Hematopoietic multipotent progenitor cell treated with erythropoietin and hydrocortisone succinate and interleukin-3 and kit ligand, for 17 days (in vitro differentiated cells): ENCODE measurements around the gene CCDC70.

Source experiments
- DNase-seq: peaks from one replicate; pipeline ENCODE4 v3.0.0-alpha.2; 2015; ENCODE audit warnings: low spot score

CCDC70 gene

DNA sequence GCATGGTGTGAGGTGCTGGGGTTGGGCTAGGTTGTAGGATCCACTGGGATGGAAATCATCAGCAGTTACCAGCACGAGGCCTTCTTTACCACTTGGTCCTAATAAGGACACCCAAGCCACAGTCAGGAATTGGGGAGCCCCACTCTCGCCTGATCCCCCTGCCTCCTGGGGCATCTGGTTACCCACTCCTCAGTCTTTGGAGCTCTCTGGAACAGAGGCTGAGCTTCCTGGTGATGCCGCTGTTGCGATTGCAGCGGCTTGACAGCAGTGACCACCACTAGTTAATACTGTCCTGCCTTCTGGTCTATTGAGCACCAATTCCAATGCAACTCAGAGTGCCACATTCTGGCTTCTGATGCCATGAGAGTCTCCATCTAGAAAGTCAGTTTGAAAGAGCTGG is 30.2 kb upstream of the CCDC70 start:
- no peak for DNase-seq

DNA sequence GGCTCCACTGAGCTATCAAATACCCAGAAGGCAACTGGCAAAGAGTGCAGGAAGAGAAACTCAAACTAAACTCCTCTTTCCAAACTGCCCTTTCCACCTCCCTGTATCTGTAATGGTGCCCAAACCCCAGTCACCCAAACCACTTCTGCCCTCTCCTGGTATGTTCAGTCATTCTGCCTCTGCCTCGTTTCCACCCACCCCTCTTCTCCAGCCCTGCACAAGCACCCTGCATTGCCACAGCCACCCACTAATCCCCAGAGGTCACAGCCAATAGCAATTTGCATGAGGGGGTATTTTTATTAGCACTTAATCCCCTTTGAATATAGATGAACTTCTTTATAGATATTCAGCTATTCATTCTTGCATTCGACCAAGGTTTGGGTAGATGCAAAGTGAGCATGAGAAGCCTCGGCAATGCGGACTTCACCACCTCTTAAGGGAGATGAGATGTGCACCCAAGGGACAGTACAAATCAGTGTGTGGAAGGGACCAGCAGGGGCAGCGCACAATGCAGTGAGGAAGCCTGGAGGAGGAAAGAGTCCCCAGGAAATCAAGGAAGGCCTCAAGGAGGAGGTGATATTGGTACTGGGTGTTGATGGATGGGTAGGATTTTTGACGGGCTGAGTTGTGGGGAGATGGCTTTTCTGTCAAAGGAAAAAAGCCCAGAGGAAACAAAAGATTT is 29.2 kb upstream of the CCDC70 start:
- DNase-seq: peak; percentile 12

DNA sequence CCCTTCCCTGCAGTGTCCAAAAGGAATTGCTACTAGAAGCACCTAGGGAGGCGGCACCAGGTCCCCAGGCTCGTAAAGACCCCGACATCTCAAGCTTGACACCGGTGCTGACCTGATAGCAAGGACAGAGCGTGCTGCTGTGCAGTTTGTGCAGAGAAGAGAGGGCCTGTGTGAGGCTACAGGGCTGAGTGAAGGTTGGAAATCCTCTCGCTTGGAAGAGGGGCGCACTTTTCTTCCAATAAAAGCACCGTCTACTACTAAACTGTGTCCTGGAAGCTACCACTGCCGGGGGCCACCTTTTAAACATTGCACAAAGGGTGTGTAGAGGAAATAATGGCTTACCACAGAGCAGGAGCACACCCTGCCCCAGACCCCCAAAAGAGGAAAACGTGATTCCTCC is 27.8 kb upstream of the CCDC70 start:
- DNase-seq: no peak

DNA sequence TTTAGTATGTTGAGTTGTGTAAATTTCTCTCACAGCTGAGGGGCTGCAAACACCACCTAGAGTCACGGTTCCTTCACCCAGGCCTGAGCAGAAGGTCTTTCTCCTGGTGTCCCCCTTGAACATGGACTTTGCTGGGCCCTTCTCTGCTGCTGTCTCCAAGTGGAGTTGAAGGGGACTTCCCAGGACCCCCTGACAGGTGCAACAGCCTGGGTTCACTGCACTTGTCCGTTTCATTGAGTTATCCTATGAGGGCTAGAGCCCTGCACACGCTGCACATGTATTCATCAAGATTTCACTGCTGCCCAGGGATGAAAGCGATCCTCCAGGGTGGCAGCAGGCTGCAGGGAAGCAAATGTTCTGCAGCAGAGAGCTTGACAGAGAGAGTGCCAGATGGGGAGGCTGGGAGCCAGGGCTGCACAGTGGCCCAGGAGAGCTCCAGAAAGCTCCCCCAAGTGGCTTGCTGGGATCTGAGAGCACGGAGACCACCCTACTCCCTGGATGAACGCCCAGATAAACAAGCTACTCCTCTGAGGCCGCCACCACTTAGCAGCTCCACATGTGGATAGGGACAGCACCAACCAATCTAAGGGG is 27.1 kb upstream of the CCDC70 start:
- DNase-seq: no peak

DNA sequence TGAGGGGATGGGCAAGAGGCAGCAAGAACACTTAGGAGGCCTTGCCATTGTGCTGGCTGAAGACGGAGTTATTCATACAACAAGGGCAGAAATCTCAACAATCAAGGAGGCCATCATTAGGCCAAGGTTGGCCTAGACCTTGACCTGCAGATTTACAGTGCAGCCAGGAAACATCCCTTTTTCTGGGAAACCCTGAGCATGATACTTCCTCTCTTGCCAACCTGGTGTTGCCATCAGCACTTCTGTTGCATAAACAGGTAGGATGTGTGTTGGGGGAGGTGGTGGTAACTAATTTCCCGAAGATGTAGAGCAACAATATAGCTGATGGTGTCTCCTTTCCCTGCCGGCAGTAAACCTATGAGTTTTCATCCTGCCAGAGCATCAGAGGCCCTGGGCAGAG is 24.8 kb upstream of the CCDC70 start:
- no peak for DNase-seq

DNA sequence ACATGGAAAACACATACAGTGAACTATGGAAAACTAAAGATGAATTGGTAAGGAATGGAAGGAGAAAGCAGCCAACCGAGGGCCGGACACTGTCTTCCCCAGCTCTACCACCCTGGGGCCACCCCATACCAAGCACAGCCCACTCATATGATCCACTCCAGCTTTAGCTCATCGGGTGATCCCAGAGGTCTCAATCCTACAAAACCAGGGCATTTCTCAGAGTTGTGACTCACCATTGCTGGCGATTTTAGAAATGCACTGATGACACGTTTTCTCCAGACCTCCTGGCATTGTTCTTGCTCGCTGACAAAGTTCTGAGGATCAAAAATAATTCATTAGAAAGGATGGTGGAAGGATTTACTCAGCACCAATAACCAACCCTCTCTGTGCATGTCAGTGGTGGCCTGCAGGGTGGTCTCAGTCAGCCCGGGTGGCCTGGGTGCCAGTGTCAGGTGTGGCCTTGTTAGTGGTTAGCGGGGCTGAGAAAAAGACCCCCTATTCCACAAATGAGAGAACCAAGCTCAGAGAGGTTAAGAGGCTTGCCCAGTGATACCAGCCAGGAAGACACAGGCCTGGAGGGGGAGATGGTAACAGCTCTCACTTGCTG is 23.4 kb upstream of the CCDC70 start:
- DNase-seq: no peak

DNA sequence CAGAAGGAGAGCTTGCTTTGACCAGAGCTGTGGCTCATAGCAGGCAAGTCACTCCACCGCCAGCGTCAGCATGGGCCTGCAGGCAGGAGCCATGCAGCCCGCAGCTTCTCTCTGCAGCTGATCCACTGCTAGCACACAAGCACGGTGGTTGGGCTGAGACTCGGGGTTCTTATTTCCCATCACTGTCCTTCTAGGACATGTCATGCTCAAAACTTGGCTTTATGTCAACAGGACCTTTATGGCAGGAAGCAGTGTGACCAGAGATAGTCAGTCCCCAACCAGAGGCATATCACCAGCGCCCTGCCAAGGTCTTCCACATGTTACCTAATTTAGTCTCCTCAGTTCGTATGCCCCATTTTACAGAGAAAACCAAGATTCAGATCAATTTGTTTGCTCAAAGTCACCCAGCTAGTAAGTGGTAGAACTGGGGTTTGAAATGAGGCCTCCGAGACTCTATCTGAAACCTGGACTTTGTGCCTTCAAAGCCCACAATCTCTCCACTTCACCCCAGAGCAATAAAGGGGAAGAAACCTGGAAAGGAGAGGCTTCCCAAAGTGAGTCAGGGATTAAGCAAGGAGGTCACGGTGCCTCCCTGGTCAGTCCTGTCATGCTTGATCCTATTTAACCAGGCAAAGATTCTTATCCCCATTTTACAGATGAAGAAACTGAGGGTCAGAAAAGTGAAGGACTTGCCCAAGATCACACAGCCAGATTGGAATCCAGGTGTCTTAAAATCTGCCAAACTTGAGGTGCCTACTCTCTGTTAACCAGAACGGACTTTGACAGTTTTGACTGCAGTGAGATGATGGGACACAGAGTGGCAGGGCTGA is 21.8 kb upstream of the CCDC70 start:
- no peak for DNase-seq

DNA sequence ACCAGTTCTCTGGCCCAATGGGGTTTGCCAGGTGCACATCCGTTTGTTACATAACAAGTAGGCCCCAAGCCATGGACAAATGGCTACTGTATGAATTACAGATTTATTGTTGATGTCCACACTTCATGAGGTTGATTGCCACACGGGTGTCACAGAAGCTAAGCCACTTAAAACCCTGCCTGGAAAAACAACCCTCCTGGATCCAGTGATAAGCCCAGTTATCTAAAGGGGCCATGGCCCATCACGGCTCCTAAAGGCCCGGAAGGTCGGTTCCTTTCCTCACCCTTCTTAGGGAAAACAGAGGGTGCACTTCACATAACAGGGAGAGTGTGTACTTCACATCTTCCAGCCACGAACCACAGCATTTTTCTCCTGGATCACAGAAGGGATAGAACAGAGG is 20.9 kb upstream of the CCDC70 start:
- no peak for DNase-seq

DNA sequence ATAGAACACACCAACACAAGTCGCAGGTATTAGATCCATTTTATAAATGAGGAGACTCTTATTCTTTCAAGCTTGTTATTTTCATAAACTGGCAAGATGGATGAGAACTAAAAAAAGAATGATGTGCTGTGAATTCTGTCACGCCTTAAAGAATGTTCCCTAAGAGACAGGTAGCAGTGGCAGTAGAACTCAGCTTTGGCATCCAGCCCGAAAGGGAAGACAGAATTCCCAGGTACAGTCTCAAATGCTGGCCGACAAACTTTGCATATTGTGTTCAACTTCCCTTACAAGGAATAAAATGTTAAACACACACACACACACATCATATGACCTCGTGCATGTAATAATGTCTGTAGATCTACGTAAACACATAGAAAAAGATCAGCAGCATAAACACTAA is 20.0 kb upstream of the CCDC70 start:
- DNase-seq: no peak

DNA sequence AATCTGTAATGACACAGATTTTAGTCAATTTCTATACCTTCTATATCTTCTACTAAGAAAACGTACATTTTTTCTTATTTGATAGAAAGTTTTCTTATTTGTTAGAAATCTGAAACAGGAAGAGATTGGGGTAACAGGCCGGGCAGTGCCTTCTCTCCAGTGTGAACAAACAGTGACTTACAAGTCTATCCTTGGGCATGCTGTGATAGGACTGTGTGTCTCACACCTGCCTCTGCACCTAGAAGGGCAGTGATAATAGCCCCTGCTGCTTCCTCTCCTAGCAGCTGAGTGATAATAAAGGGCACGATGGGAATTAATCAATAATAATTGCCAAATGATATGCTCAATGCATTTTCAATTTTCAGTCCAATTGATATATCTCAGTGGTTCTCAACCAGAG is 18.2 kb upstream of the CCDC70 start:
- no peak for DNase-seq

DNA sequence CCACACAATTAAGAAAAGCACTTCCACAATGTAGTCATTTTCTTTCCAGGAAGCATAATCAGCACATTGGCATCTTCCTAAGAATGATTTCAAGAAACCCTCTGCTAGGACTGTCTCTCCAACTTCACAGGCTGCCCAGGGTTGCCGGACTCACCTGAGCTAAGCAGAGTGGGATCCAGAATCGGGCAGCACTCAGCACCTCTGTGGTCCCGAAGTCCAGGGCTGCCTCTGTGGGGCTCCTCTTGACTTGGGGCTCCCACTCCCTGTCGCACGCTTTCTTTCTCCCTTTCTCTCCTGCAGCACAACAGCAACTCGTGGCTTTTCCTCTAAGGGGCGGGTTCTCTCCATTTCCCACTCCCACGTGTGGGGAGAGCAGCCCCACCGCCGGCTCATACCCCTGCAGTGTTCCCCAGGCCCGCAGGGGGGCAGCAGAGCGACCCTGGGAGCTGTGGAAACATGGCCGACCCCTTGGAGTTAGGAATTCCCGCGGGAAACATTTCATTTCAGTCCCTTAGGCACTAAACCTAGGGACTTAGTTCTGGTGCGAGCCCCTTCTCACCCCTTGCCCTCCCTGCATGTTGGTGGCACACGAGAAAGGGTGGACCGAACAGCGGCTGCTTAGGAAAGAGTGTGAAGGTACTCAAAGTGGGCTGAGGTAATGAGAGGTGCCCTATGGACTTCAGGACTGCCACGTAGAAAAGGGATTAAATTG is 16.8 kb upstream of the CCDC70 start, which contains the start of gene TMEM272:
TSS of gene TMEM272 (minus strand) at position 316 of the 712 bp plus-strand sequence. CDS start 6,647 bp downstream, outside the sequence.
- peak; percentile 33 for DNase-seq

DNA sequence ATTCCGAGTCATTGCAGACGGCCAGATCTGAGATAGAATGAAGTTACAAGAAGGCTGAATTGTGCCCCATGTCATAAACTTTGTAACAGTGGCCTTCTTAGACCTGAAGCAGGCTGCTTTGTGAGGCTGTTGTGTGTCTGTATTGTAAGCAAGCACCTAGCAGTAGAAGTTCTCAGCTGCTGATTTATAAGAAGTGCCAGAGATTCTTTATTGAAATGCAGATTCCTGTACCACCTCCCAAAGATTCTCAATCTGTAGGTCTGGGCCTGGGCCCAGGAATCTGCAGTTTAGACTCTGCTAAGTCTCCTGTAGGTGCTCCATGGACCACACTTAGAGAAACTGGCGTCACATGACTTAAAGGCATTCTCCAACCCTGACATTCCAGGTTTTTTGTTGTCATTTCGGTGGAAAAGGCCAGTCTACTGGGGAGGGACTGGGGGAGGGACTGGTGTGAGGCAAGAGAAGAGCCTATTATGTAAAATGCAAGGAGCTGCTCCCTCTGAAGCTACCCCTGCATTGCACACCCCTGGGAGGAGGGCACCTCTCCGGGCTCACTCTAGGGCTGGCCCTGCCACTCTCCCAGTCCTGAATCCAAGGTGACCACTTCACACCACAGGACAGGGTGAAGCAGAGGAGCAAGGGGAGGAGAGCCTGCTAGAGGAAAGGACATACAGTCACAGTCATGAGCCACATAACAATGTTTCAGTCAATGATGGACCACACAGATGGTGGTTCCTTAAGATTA is 16.0 kb upstream of the CCDC70 start:
- no peak for DNase-seq

DNA sequence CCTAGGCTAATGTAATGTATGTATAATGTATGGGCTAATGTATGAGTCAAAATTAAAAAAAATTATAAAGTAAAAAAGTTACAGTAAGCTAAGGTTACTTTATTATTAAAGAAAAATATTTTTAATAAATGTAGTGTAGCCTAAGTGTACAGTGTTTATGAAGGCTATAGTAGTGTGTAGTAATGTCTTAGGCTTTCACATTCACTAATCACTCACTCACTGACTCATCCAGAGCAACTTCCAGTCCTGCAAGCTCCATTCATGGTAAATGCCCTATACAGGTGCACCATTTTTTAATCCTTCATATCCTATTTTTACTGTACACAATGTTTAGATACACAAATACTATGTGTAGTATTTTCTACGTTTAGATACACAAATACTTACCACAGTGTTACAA is 15.0 kb upstream of the CCDC70 start:
- no peak for DNase-seq

DNA sequence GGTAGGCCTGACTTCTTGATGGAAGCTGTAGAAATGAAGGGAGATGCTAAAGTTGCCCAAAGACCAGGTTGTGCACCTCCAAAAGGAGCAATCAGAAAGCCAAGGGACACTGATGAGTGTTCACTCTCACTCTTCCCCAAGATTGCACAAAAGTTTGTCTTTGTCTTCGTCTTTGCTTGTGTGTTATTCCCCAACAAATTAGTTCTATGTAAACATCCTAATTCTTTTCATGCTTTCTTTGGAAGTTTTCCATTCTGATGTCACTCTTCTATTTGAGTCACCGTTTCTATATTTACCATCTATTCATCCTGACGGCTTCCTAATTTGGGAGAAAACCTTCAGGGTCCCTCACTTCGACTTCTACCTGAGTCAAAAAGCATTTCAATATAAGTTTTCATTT is 13.1 kb upstream of the CCDC70 start:
- no peak for DNase-seq

DNA sequence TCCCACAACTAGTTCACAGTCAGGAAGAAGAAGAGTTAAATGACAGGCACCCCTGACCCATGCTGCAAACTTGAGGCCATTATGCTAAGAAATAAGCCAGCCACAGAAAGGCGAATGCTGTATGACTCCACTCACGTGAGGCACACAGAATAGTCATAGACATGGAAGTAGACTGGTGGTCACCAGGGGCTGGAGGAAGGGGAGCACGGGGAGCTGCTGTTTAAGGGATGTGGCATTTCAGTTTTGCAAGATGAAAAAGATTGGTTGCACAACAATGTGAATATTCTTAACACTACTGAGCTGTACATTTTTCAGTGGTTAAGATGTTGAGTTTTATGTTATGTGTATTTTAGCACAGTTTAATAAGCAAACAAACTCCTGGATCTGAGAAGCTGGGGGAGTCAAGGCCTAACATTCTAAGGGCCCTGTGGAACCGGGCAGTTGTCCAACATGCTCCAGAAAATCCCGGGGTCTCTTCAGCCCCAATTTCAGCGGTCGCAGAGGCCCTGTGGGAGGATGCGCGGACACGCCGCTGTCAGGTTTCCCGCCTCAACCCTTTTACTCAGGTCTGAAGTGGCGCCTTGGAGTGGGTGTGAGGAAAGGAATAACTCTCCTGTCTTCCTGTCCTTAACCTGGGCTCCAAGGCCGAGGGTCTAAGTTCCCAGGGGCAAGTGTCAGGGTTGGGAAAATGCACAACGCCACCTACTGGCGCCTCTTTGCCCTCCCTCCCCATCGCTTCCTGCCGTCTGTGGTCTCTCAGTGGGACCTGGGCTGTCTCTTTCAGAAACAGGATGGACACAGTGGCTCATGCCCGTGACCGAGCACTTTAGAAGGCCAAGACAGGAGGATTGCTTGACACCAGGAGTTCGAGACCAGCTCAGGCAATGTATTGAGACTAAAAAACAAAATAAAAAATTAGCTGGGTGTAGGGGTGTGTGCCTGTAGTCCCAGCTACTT is 12.3 kb upstream of the CCDC70 start:
- DNase-seq: peak; percentile 11

DNA sequence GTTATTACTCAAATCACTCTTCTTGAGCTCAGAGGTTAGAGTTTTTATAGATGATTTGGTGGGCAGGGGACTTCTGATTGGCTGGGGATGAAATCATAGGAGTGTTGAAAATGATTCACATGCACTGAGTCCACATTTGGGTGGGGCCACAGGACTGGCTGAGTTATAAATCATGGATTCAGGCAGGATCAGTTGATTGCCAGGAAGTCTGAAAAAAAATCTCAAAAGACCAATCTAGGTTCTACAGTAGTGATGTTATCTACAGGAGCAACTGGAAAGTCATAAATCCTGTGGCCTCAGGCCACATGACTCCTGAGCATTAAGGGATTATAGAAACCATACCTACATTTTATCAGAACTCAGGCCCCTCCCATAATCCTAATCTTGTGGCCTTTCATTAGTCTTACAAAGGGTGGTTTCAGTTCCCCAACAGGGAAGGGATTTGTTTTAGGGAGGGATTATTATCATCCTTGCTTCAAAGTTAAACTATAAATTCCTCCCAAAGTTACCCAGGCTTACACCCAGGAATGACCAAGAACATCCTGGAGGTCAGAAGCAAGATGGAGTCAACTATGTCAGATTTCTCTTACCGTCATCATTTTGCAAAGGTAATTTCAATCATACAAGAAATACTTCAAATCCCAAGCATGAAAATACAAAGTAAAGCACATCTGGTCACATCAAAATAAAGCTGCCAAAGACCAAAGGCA is 5.6 kb upstream of the CCDC70 start:
- no peak for DNase-seq

DNA sequence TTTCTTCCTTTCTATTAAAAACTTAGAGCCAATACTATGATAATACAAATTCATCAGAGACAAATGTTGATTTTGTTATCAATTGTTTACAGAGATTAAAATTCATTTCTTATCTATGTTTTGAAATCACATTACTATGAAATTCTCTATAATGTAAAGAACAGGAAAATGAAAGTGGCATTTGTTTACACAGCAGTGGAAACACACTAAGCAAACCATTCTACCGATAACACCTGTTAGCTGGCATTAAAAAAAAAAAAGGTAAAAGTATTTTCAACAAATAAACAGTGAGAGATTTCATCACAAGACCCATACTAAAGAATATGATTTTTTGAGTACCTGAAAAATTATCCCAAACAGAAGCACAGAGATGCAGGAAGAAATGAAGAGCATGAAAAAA is 4.8 kb upstream of the CCDC70 start:
- DNase-seq: no peak

DNA sequence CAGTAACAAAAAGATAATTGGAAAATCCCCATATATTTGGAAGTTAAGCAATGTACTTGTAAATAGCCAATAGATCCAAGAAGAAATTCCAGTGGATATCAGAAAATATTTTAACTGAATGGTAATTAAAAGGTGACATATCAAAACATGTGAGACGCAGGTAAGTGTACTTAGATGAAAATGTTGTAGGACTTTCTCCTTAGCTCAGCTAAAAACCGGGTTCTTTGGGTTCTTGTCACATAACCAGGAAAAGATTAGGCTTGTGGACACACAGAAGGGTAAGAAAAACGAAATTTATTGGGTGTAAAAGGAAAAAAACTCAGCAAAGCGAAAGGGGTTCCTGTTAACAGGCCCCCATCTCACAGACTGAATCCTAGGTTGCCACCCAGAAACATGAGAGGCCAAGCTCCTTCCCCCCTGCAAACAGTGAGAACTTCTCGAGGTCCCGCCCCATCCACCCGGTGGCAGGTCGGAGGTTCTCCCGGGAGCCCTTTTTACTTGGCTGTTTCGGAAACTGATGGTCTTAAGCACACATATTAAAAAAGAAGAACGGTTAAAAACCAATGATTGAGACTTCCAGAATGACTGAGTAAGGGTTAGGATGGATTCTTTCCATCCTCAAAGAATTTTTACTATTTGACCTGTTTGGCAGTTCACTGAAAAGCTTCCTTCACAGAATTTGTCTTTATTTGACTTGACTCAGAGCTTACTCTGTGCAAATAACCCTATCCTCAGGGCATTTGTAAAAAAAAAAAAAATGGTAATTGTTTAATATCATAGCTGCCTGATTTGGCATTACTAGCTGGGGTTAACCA is 3.1 kb upstream of the CCDC70 start:
- no peak for DNase-seq

DNA sequence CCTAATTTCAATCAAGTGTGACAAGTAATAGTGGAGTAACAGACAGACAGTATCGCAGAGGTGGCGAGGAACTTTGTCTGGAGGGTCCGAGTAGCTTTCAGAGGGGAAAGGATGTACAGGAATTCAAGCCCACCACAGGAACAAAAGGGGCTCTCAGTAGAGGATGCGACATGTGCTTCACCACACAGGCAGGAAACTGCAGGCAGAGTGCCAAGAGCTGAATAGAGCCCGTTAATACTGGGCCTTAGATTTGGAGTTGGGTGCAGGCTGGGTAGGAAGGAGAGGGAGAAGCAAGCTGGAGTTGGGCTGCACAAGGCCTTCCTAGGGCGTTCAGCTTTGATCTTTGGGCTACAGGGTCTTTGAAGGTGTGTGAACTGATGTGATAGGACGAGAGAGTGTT is 1.2 kb downstream of the CCDC70 start:
- no peak for DNase-seq
